GM19238 (cell line): ENCODE measurements around the gene PNKD.

ENCODE experiments used
- DNase-seq: peaks from one replicate; pipeline ENCODE4 v3.0.0; 2011; ENCODE audit warnings: low spot score; ENCODE audit not compliant: insufficient read length

The PNKD gene

DNA sequence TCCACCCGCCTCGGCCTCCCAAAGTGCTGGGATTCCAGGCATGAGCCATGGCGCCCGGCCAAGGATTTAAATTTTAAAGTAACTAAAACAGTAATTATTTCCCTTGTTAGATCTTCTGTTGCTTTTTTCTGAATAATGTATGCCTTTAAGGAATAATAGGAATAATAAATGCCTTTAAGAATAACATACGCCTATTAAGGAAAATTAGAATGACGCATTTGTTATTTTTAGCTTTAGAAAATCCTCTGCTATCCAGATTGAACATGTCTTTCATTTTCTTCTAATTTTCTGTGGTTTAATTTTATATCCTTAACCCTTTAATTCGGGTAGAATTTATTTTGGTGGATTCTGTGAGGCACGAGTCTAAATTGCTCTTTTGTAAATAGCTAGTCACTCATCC, 45.1 kb downstream of the PNKD start:
- no peak for DNase-seq

DNA sequence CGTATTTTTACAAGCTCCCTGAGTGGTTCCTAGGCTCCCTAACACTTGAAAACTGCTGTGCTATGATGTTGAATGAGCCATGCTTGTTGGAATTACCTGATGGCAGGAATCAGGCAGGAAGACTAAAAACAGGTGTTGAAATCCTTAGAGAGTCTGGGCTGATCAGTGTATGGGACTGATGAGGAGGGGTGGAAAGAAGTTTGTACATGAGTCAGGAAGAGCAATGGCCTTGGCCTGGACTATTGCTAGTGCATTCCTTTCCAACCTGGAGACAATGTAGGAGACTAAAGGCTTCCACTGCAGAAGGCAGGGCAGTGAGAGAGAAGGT, 46.9 kb downstream of the PNKD start:
- DNase-seq = no peak

DNA sequence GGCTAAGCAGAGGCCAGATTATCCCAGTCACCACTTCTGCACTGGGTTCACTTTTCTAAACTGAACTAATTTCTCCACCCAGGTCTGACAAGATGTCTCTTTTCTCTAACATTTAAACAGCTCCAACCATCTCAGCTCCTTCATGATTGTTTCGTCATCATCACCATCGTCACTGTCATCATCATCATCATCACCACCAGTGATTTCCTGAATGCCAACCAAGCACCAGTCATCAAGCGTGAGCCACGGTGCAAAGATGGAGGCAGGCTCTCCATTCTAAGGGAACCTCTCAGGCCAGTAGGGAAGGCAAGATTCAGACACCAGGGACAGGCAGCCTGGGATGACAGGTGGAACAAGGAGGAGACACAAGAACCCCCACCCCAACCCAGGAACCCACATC, 47.5 kb downstream of the PNKD start:
- DNase-seq = no peak

DNA sequence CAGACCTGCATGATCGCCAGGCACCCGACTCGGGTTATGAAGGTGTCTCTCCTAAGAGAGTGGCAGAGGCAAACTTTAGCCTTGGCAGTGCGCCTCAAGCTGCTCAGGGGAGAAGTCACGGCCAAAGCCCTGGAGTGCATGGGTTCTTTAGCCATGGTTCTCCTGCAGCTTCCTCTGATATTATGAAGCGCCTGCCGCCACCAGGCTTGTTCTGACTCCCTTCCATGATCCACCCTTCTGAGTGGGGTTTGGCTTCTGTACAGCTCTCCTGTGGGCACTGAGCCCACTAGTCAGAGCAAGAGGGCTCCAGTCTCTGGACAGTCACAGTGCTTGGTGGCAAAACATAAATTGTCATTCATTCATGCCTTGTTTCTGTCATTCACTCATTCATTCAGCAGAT, 47.9 kb downstream of the PNKD start:
- no peak for DNase-seq

DNA sequence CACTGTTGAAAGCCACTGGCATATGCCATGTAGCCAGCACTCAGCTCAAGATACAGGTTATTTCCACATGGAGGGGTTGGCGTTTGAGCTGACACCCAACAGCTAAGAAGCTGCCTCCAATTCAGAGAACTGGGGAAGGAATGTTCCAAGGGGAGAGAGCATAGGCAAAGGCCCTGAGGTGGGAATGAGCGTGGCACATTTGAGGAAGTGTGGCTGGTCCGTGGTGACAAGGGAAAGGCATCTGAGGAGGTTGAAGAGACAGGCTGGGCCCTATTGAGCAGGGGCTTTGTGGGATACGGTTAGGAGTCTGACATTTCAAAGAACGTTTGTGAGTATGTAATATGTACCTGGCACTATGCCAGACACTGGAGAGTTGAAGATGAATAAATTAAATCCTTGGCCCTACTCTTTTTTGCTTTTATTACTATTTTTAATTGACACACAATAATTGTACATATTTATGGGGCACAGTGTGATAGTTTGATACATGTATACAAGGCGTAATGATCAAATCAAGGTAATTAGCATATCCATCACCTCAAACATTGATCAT, 49.6 kb downstream of the PNKD start:
- DNase-seq = no peak

DNA sequence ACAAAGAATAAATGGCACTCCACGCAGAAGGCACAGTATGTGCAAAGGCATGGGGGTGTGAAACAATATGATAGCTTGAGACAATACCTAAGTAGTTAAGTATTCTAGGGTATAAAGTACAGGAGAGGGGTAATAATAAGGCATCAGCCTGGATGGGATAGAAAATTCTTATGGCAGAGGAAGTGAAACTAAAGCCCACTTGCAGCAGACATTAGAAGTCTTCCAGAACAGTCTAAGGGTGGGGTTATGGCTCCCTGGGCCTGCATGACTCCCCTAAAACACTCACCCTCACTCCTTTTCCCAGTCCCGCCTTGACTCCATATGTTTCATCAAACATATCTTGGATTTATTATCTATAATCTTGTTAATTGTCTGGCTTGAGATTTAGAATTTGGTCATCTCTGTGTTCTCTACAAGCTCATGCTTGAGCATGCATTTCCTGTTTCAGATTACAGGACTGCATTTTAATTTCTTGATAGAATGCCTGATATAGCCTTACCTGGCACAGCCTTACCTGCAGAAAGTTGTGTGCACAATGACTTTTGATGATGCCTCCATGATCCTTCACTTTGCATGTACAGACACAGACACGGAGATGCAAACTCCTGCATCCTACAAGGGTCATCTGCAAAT, 50.5 kb downstream of the PNKD start:
- no peak for DNase-seq

DNA sequence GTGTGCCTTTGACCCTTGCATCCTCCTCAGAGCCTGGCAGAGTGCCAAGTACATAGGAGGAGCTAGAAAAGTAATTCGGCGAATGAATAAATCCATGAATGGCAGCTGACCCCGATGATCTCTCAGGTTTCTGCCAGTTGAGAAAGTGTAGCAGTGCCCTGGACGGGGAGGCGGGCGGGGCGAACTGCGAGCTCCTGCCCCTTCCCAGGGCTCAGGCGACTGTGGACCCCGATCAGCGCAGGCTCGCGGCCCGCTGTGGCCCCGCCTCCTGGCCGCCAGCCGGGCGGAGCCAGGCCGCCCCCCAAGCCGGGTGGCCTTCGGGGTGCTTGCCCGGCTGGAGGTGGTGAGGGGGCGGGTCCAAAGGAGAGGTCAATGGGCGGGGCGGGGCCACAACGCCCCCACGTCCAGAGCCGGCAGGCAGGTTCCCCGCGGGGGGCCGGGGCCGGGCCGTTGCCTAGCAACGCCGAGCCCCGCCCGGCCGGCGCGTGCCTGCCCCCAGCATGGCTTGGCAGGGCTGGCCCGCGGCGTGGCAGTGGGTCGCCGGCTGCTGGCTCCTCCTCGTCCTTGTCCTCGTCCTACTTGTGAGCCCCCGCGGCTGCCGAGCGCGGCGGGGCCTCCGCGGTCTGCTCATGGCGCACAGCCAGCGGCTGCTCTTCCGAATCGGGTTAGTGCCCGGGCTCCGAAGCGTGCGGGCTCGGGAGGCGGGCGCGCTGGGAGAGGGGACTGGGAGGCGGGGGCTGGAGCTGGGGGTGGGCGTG, 52.6 kb downstream of the PNKD start:
- peak; percentile 72 for DNase-seq

DNA sequence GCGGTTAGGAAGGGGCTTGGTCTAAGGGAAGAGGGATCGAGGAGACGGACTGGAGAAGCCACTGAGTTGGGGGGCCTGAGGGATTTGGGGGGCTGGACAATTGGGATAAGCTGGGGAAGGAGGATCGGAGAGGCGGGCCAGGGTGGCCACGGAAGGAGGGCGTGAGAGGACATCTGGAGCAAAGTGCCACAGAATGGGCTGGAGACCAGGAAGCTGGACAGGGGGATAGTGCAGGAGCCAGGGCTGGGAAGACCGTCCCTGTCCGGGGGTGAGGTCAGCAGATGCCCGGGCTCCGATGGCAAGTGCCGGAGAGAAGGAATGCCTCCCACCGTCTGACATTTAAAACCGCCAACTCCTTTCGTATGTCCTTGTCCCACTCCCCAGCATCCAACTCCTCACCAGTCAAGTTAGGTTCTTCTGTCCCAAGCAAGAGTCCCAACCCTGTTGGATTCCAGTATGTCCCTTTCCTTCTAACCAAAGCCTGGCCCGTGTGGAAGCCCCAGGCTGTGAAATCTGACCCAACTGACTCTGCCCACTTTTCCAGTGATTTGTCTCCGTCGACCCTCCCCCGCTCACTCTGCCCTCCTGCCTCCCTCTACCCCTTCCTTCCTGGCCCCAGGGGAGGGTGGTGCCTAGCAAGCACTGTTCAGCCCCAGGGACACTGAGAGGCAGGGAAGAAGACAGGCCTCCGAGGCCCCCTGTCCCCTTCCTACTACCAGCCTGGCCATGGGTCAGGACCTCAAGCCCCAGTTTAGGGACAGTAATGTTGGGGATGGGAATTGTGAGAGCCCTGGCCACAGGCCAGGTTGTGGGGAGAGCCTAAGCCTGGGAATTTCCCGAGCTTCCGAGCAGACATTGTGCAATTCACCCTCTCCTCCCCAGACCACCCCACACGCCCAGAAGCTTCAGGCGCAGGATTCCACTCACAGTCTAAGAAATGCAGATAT, 53.5 kb downstream of the PNKD start:
- no peak for DNase-seq

DNA sequence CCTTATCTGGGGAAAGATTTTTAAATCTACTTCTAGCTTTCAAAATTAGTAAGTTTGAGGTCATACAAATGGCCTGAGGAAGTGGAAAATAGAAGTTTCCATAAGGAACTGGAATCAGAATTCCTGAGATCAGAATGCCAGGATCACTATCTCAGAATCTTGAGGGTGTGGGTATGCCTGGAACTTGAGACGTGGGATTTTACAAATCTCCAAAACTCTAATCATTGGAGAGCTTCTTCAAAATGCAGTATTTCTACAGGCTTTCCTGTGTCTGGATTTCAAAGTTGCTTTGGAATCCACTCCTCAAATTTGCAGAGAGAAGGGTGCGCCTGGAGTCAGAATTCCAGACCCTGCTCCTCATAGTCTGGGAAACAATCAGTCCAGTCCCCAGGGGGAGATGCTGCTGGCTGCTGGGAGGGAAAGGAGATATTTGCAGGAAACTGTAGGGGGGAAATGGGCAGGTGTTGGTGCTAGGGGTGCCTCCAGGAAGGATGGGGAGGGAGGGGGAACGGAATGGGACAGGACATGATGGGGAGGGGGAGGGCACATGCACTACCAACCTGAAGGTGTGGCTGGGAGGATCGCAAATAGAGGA, 55.3 kb downstream of the PNKD start:
- no peak for DNase-seq

DNA sequence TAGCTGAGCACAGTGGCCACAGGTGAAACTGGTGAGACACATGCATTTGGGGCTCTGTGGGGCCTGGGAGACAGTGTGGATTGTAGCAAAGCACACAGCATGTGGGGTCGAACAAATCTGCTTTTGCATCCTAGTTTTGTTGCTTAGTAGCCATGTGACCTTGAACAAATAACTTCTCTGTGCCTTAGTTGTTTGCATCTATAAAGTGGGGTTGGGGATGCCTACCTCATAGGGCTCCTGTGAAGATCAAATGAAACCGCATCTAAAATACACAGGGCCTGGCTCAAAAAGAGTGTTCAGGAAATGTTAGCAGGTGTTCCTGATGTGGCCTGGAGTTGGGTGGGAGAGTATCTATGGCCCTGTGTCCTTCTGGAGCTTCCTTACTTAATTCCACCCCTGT, 56.0 kb downstream of the PNKD start:
- no peak for DNase-seq

DNA sequence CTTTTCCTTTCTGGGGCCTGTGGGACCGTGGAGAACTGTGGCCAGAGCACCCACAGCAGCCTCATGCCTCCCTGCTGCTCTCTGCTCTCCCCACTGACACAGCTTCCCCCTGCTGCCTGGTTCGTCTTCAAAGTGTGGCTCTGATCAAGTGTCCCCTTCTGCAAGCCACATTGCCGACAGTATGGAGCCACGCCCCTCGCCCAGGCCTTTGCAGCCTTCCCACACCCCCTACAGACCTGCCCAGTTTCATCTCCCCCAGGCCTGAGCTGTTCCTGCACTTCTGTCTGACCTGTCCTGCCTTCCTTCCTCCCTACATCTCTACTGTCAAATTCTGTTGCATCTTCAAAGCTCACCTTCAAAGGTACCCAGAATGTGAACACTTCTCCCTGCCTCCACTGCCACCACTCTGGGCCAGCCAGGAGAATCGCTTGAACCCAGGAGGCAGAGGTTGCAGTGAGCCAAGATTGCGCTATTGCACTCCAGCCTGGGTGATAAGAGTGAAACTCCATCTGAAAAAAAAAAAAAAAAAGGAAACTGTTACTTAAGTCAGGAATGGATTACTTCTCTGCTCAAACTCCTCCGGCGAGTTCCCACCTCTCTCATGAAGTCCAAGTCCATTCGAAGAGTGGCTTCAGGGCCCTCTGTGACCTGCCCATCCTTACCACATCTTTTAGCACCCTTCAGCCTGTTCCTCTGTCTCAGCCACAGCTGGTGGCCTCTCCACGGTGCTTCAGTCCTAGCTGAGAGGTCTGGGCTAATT, 57.3 kb downstream of the PNKD start:
- no peak for DNase-seq

DNA sequence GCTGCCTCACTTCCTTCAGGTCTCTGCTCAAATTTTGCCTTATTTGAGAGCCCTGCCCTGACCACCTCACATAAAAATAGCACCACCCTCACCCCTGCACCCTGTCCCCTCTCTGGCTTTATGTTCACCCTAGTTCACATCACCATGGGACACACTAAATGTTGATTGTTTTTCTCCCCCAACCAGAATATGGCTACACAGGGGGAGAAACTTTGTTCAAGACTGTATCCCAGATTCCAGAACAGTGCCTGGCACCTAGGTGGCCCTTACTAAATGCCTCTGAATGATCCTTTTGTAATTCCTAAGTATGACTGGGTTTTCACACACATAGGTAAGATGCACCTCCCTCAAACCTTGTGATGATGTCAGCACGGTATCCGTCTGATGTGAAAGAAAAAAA, 58.0 kb downstream of the PNKD start:
- DNase-seq = no peak

DNA sequence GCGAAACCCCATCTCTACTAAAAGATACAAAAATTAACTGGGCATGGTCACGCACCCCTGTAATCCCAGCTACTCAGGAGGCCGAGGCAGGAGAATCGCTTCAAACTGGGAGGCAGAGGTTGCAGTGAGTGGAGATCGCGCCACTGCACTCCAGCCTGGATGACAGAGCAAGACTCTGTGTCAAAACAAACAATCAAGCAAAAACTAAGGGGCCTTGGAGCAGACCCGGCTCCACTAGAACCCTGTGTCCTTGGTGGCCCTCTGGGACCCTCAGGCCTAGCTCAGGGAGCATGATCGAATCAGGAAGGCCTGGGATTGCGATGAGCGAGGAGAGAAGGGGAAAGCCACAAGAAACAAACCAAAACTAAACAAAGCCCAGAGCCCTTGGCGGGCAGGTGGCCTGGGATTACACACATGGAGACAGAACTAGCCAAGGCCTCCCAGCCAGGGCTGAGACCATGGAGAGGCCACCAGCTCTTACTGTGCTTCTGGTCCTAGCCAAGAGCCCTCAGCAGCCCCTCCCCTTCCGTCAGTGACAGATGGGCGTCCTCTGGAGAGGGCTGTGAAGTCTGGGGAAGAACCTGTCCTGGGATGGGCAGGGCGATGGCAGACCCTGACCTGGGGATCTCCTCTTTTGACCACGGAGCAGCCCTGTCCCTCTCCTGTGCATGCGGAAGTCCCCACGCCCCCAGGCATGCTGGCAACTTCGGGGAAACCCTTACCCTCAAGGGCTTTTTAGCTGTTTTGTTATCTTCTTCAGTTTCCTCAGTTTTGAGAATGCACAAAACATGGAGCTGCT, 58.9 kb downstream of the PNKD start:
- DNase-seq = peak; percentile 32

DNA sequence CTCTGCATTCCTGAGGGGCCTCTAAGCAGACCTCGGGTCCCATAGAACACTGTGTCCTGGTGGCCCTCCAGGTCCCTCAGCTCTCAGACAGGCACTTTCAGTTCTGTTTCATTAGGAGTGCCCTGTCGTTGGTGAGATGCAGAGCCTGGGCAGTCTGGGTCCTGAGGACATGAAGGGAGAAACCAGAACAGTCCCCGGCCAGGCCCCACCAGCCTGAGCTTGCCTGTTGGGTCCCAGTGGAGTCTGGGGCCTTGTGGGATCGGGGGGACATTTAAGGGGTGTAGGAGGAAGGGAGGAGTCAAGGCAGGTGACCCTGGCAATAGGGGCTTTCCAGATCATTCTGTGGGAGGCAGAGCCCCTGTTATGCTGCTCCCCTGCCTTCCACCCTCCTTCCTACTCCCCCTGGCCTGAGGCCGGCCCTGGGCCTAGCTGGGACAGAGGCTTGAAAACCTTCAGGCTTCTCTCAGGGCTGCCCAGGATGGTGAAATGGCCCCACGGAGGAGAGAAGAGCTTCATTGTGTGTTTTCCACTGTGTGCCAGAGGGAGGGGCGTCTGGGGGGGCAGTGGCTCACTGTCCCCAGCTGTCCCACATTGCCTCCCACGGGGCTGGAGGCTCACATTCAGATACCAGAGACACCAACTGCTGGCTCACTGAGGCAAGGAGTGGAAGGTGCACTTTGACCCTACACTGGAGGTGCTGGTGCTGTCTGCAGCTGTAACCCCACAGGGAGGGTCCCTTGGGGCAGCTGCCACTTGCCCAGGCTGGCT, 59.7 kb downstream of the PNKD start:
- DNase-seq = peak; percentile 31

DNA sequence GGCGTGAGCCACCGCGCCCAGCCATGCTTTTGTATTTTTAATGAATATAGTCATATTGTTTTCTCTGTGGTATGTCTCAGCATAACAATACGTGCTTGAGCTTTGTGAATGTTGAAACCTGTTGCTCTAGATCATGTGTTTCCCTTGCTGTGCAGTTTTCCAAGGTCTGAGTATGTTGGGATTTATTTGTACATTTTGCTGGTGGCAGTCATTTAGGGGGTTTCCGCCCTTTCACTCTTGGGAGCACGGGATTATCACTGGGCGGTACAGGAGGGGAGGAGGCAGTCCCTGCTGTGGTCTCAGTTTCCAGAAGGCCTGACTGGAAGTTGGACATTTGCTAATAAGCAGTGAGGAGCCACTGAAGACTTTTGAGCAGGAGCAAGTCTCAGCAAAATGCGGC, 61.4 kb downstream of the PNKD start:
- DNase-seq = no peak

DNA sequence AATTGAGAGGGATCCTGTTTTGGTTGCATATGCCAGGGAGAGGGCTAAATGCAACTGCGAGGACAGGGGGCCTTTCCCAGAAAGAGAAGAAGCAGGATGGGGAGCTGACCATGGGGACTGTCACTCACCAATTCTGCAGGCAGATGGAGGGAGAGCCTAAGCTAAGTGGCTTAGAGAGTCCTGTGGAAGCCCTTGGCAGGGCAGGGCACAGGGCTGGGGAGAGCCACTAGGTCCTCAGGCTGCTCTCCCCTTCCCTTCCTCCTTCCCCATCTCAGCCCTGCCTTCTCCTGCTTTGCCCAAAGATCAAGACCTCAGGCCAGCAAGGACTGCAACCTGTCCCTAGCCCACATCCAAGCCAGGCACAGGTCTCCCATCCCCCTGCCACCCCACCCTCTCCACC, 62.0 kb downstream of the PNKD start:
- no peak for DNase-seq

DNA sequence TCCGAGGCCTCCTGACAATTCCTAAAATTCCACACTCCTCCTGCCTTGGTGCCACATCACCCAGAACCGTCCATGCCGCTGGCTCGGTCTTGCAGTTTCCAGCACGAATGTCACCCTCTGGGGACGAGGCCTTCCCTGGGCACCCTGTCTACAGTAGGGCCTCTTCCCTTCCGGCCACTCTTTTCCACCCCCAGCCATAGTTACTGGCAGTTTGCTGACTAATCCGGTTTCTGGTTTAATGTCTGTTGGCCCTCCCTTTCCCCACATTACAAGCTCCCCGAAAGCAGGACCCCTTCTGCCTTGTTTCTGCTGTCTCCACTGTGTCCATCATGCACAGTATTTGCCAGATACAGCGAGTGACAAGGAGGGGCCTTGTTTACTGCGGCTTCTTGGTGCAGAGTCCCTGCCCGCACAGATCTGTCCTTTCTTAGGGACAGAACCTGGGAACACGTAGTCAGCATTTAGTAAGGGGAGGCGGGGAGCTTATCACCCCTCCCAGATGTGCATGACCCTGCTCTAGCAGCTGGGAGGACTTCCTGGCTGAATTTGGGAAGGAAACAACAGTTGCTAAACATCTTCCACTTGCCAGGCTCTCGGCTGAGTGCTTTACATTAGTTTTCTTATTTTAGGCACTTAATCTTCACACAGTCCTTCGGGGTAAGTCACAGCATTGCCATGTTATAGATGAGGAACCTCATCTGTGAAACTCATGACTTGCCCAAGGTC, 62.8 kb downstream of the PNKD start:
- DNase-seq = no peak

DNA sequence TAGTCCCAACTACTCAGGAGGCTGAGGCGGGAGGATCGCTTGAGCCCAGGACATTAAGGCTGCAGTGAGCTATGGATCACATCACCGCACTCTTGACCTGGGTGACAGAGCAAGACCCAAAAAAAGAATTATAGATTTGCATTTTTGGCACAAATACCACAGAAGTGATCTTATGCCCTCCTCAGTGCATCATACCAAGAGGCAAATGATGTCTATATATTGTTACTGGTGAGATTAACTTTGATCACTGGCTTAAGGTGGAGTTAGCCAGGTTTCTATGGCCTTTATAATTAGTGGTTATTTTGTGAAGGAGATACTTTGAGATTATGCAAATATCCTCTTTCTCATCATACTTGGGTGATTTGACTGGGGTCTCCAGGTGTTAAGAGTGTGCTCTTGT, 64.2 kb downstream of the PNKD start:
- DNase-seq = no peak

DNA sequence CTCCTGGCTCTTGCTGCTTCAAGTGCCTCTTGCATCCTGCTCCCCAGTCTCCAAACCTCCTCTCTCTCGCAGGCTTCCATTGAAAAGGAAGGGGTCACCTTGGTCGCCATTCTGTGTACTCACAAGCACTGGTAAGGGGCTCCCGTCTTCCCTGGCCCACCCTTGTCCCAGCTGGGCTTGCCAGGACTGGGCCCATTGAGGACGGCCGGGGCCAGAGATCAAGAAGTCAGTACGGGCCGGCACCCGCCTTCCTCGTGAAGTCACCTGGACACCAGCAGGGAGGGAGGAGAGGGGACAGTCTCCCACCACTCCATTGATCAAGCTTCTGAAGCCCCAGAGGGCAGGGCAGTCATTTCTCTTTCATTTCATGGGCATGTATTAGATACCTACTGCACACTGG, 70.3 kb downstream of the PNKD start:
- no peak for DNase-seq
